Skeletal muscle tissue (tissue), 4 donors: ENCODE data around the gene JOSD1. TPM values are rescaled to one million over a fixed set of nuclear protein-coding genes. Genes with fewer than 3 reads are reported as not detected.

Source experiments
- H3K27ac ChIP-seq: one replicate; pipeline ENCODE4 v1.7.0; 2013; ENCODE audit warnings: mild to moderate bottlenecking, low read depth, low read length, inconsistent platforms
- H3K27me3 ChIP-seq, 3 donors: one replicate each; pipeline ENCODE4 v1.7.0; 2013; ENCODE audit warnings: low read length in 3 of 3; ENCODE audit not compliant: control insufficient read depth in 3 of 3, insufficient read depth in 3 of 3
- H3K36me3 ChIP-seq, 3 donors: one replicate each; pipeline ENCODE4 v1.7.0; 2013; ENCODE audit warnings: low read length in 3 of 3; ENCODE audit not compliant: control insufficient read depth in 3 of 3, insufficient read depth in 3 of 3
- H3K4me1 ChIP-seq, 3 donors: one replicate each; pipeline ENCODE4 v1.7.0; 2013; ENCODE audit warnings: low read length in 3 of 3, mild to moderate bottlenecking in 3 of 3; ENCODE audit not compliant: control insufficient read depth in 3 of 3, insufficient read depth in 3 of 3
- H3K4me3 ChIP-seq, 3 donors: one replicate each; pipeline ENCODE4 v1.7.0; 2013; ENCODE audit warnings: low read length in 3 of 3
- H3K9ac ChIP-seq, 3 donors: one replicate each; pipeline ENCODE4 v1.7.0; 2013; ENCODE audit warnings: low read length in 3 of 3, mild to moderate bottlenecking in 3 of 3, moderate library complexity in 2 of 3, low read depth in 1 of 3
- H3K9me3 ChIP-seq, 3 donors: one replicate each; pipeline ENCODE4 v1.7.0; 2013; ENCODE audit warnings: low read length in 3 of 3; ENCODE audit not compliant: control insufficient read depth in 3 of 3
- total RNA-seq: library from RNA; depleted of rRNA; stranded (reverse); fragments of >200 nt; gene quantifications from one replicate; pipeline ENCODE4 v1.2.3, GENCODE V29; 2014
- donor health status: Osteomylitis.

The JOSD1 gene
- total RNA-seq, 1 donor from 2014 or later: 25.1 TPM

- Histone ChIP-seq H3K27me3 (no peaks in the 10 kb centered on the region), H3K27ac (no peak overlapping the region), H3K9ac (peak overlapping the region in 1 of 3 donors; percentile 45), H3K9me3 (no peaks in the 10 kb centered on the region), H3K36me3 (peaks cover 94 to 97% (median 96%) of the 10 kb centered on the region in 3 donors), H3K4me1 (peaks cover 9 to 29% (median 26%) of the 10 kb centered on the region in 3 donors), H3K4me3 (no peak overlapping the region)
These were observed 39.5 kb upstream of the JOSD1 start for GRCh38 chr22:38740116-38740723.

GRCh38 chr22:38739300-38740055 is 38.7 kb upstream of the JOSD1 start:
- Histone ChIP-seq H3K4me3 (no peak overlapping the region), H3K9ac (peak overlapping the region in 2 of 3 donors; percentile 28 to 40), H3K27me3 (no peaks in the 10 kb centered on the region), H3K9me3 (no peaks in the 10 kb centered on the region), H3K27ac (no peak overlapping the region), H3K36me3 (peaks cover 89 to 91% (median 90%) of the 10 kb centered on the region in 3 donors), H3K4me1 (peaks cover 12 to 36% (median 34%) of the 10 kb centered on the region in 3 donors)

- no peaks in the 10 kb centered on the region for H3K9me3 ChIP-seq
- H3K27me3 ChIP-seq: no peaks in the 10 kb centered on the region
- no peak overlapping the region for H3K4me3 ChIP-seq
- H3K27ac ChIP-seq: no peak overlapping the region
- H3K4me1 ChIP-seq: peaks cover 21 to 45% (median 43%) of the 10 kb centered on the region in 3 donors
- H3K9ac ChIP-seq: peak overlapping the region in 1 of 3 donors; percentile 16
- H3K36me3 ChIP-seq: peaks cover 82 to 84% (median 83%) of the 10 kb centered on the region in 3 donors
These were observed 37.8 kb upstream of the JOSD1 start for GRCh38 chr22:38738475-38739070.

- Histone ChIP-seq H3K9ac (no peak overlapping the region), H3K36me3 (peaks cover 74 to 75% (median 75%) of the 10 kb centered on the region in 3 donors), H3K27ac (no peak overlapping the region), H3K4me1 (peaks cover 29 to 56% (median 54%) of the 10 kb centered on the region in 3 donors), H3K4me3 (no peak overlapping the region), H3K9me3 (no peaks in the 10 kb centered on the region), H3K27me3 (no peaks in the 10 kb centered on the region)
These were observed 36.7 kb upstream of the JOSD1 start for GRCh38 chr22:38737302-38738060.

GRCh38 chr22:38736257-38736570 is 35.5 kb upstream of the JOSD1 start:
- Histone ChIP-seq H3K9ac (peak overlapping the region in 1 of 3 donors; percentile 25), H3K4me1 (peaks cover 29 to 64% (median 63%) of the 10 kb centered on the region in 3 donors), H3K27me3 (no peaks in the 10 kb centered on the region), H3K4me3 (no peak overlapping the region), H3K36me3 (peaks cover 64 to 66% (median 65%) of the 10 kb centered on the region in 3 donors), H3K9me3 (no peaks in the 10 kb centered on the region), H3K27ac (no peak overlapping the region)

- peaks cover 29 to 64% (median 60%) of the 10 kb centered on the region in 3 donors for H3K4me1 ChIP-seq
- peak overlapping the region; percentile 82 for H3K27ac ChIP-seq
- H3K9ac ChIP-seq: peak overlapping the region; percentile 12 to 45 (median 14)
- peaks cover 63 to 65% (median 64%) of the 10 kb centered on the region in 3 donors for H3K36me3 ChIP-seq
- H3K4me3 ChIP-seq: no peak overlapping the region
- H3K27me3 ChIP-seq: no peaks in the 10 kb centered on the region
- no peaks in the 10 kb centered on the region for H3K9me3 ChIP-seq
These were observed 34.9 kb upstream of the JOSD1 start for GRCh38 chr22:38735465-38736256.

GRCh38 chr22:38735126-38735464 is 34.4 kb upstream of the JOSD1 start:
- peak overlapping the region in 2 of 3 donors; percentile 12 to 45 for H3K9ac ChIP-seq
- H3K9me3 ChIP-seq: no peaks in the 10 kb centered on the region
- no peak overlapping the region for H3K4me3 ChIP-seq
- H3K36me3 ChIP-seq: peaks cover 63 to 65% (median 64%) of the 10 kb centered on the region in 3 donors
- peaks cover 29 to 61% (median 55%) of the 10 kb centered on the region in 3 donors for H3K4me1 ChIP-seq
- peak overlapping the region; percentile 82 for H3K27ac ChIP-seq
- no peaks in the 10 kb centered on the region for H3K27me3 ChIP-seq

GRCh38 chr22:38734421-38735100 is 33.8 kb upstream of the JOSD1 start:
- no peak overlapping the region for H3K4me3 ChIP-seq
- H3K36me3 ChIP-seq: peaks cover 63 to 65% (median 64%) of the 10 kb centered on the region in 3 donors
- H3K27ac ChIP-seq: peak overlapping the region; percentile 82
- H3K4me1 ChIP-seq: peaks cover 28 to 56% (median 49%) of the 10 kb centered on the region in 3 donors
- no peaks in the 10 kb centered on the region for H3K27me3 ChIP-seq
- no peaks in the 10 kb centered on the region for H3K9me3 ChIP-seq
- peak overlapping the region in 2 of 3 donors; percentile 19 to 70 for H3K9ac ChIP-seq
